GM21423 (cell line): ENCODE results near the gene ATP6V1F.
A peak's percentile ranks its signal among the peaks of the same experiment; 100 is the strongest.

Source experiments
- ATAC-seq: cut with Tn5 transposase; IDR thresholded peaks from one replicate; pipeline ENCODE4 v1.9.1; 2021; ENCODE audit warnings: mild to moderate bottlenecking, moderate library complexity; ENCODE audit not compliant: unreplicated experiment

The ATP6V1F gene

GRCh38 chr7:128881458-128882125 is 18.9 kb downstream of the ATP6V1F start:
- ATAC-seq: no peak

DNA sequence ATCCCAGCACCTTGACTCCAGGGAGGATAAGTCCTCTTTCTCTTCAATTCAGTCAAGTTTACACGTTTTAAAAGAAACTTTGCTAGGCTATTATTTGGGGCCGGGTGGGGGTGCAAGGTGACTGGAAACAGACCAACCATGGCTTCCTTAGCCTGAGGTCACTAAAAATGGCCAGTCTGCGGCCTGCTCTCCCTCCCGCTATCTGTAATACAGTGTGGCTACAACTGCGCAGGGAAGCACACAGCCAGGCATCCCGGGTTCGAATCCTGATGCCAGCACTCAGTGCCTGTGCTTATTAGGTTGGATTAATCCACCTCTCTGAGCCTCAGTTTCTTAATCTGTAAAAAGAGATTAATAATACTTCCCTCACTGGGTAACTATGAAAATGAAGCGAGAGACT is 19.5 kb downstream of the ATP6V1F start:
- no peak for ATAC-seq

GRCh38 chr7:128883622-128884448 is 21.2 kb downstream of the ATP6V1F start:
- peak; percentile 52 for ATAC-seq

DNA sequence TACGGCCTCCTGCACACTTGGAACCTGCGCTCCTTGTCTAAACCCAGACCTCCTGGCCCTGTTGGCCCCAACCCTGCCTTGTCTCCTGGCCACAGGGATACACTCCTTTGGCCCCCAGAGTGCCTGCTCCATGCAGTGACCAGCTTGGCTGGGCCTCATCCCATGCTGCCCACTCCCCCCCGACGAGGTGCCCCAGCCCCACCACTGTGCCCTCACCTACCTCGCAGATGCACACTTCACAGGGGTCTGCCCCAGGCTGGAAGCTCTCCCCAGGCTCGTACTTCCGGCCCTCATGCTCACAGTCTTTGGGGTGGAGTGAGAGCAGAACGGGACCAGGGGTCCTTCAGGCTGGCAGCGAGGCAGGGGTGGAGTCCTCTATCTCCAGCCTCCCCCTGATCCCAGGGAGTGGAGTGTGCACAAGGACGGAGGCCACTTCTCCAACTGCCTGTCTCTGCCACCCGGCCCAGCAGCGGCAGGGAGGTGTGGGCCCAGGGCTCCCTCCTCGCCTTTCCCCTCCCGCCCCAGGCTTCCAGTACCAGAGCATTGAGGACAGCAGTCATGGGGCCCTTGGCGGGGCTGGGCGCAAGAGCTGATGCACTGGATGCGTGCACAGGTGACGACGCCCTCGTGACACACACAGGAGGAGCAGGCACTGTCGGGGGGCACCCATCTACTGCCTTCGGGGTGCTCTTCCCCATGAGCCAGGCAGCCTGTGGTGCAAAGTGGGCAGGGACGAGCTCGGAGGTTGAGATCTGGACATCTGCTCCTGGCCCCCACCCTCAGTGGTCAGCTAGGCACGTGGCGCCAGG is 22.1 kb downstream of the ATP6V1F start:
- no peak for ATAC-seq

DNA sequence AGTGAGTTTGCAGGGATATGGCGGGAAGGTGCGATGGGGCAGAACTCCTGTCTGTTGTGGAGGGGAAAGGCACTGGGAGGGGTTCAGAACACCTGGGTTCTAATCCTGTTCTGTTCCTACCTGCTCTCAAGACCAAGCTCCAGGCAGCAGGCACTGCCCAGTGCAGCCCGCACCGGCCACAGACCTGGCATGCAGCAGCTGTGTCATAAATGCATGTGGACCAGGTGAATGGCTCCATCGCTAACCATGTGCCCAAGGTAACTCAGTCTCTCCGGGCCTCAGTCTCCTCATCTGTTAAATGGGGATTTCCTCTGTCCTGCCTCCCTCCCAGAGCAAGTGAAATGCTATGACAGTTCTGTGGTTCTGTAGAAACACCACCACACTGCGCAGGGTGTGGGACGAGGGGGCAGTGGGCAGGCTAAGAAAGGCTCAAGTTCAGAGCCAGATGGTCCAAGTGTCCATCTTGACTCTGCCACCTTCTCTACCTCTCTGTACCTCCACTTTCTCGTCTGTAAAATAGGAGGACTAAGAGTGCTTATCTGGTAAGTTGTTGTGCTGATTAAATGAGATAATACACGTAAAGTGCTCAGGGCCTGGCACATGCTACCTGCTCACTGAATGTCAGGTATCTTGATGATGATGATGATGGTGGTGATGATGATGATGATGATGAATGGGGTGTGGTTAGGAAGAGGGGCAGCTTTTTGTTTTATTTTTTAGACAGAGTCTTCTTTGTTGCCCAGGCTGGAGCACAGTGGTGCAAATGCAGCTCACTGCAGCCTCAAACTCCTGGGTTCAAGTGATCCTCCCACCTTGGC is 22.9 kb downstream of the ATP6V1F start:
- no peak for ATAC-seq

GRCh38 chr7:128886391-128887168 is 23.9 kb downstream of the ATP6V1F start:
- ATAC-seq: no peak

- ATAC-seq: no peak
These were observed 24.7 kb downstream of the ATP6V1F start for GRCh38 chr7:128887169-128888038.

DNA sequence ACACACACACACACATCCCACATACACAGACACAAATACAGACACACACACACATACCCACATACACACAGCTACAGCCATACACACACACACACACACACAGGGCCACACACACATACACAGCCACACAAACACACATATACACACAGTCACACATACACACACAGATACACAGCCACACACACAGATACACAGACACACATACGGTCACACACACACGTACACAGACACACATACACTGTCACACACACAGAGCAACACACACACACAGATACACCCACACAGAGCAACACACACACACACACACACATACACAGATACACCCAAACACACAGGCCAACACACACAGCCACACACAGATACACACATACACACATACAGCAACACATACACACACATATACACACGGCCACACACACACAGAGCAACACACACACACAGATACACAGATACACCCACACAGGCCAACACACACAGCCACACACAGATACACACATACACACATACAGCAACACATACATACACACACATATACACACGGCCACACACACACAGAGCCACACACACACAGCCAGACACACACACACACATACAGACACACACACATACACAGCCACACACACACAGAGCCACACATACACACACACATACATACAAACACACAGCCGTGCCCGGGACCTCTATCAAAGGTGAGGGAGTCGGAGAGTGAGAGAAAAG is 25.5 kb downstream of the ATP6V1F start:
- no peak for ATAC-seq

DNA sequence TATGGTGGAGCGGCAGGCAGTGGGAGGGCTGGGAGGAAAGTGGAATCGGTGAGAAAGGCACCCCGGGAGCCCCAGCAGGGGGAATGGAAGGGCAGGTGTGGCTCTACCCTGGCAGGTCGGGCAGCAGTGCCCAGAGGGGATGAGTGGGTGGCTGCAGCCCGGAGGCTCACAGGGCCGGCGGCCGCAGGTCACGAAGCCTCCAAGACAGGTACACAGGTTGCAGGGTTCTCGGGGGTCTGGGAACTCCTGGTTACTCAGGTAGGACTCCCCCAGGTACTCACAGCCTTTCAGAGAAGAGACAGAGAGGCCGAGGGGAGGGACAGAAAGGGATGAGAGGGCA is 26.1 kb downstream of the ATP6V1F start:
- no peak for ATAC-seq

GRCh38 chr7:128889121-128889520 is 26.5 kb downstream of the ATP6V1F start:
- ATAC-seq: no peak

GRCh38 chr7:128890306-128891109 is 27.9 kb downstream of the ATP6V1F start:
- ATAC-seq: no peak

DNA sequence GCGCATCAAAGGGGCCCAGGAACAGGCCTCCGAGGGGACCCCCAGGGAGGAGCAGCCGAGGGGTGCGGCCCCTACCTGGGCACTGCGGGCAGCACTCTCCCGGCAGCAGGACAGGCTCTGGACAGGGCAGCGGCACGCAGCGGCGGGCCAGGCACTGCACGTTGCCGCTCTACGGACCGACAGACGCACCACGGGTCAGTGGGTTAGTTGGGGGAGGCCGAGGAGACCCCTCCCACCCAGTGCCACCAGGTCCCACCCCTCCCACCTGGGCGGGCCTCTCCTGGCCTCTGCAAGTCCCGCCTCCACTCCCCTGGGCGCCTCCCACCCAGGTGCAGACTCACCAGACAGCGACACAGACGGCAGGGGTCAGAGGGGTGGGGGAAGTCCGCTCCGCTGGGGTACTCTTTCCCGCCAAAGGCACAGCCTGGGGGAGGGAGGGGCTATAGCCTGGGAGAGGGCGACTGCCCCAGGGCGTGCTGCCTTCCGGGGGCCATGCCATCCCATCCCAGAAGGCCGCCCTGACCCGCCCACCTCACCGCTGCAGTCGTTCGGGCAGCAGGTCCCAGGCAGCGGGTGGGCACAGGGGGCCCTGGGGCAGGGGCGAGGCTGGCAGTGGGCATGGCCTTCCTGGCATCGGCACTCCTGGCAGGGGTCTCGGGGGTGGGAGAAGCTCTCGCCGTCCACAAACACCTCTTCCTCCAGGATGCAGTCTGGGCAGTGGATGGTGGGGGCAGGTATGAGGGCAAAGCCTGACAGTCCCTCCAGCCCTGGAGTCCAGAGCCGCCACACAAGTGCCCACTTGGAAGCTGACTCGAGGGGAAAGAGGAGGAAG is 28.7 kb downstream of the ATP6V1F start:
- ATAC-seq: no peak

- ATAC-seq: no peak
These were observed 29.2 kb downstream of the ATP6V1F start for GRCh38 chr7:128891942-128892269.

GRCh38 chr7:128892521-128893250 is 30.0 kb downstream of the ATP6V1F start:
- no peak for ATAC-seq

DNA sequence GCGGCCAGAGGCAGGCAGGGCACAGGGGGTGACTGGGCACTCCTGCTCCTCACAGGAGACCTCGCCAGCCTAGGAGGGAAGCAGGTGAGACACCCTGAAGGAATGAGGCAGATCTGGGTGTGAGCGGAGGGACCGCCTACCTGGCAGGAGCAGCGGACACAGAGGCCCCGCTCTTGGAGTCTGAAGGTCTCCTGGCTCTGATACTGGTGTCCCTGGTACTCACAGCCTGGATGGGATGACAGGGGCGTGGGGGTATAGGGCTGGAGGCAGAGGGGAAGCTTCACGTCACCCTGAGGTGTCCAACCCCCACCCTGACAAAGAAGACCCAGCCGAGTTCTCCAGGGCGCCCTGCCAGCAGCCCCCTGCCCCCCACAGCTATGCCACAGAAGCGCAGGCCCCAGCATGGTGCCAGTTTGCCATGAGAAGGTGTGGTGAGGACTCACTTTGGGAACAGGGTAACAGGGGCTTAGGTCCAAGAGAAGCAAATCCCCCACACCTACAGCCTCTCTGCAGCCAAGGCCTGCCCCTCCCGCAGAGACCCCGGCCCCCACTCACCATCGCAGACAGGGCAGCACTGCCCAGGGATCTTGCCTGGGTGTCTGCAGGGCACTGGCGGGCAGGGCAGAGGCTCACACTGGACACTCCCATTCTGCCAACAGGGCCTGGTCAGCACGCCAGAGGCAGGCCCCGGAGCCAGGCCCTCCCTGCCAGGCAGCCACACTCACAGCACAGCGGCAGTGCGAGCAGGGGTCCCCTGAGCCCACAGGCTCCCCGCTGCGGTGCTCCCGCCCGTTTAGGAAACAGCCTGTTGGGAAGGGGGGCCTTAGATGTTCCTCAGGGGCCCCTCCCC is 30.8 kb downstream of the ATP6V1F start:
- ATAC-seq: no peak
